ENCODE results near the gene CNGA2. TPM values are rescaled to one million over a fixed set of nuclear protein-coding genes. Genes with fewer than 3 reads are reported as not detected.

Gene CNGA2
- total and polyA plus RNA-seq, 2 donors (not counting 3 experiments of a cell fraction or from before 2014, with no cell fraction given) = not detected

GRCh38 chrX:151701071-151701470 is 33.5 kb upstream of the CNGA2 start:
- H3K9me3 ChIP-seq (replicated peaks; ENCODE audit: control insufficient read depth, insufficient read depth, low read length) = no peaks in the 10 kb centered on the region
- dilution Hi-C loops (cut with MboI; ENCODE audit: extremely low pct_ligation_motif_present, low sequenced_read_pairs) (no loop called here), intact Hi-C loops (cut with micrococcal nuclease) (no loop called here)
- no TSS peak for BruUV-seq (replicated peaks)
- H3K9ac ChIP-seq (replicated peaks; ENCODE audit: extremely low read depth, insufficient read depth, low read length) = no peak overlapping the region
- no peaks in the 10 kb centered on the region for H4K20me1 ChIP-seq (replicated peaks; ENCODE audit: control insufficient read depth, extremely low read depth, insufficient read depth, low read length)
- H3K9me1 ChIP-seq (replicated peaks; ENCODE audit: control insufficient read depth, extremely low read depth, insufficient read depth, low read length) = no peaks in the 10 kb centered on the region
- TF ChIP-seq MYC (IDR thresholded peaks at IDR 0.05; ENCODE audit: low read depth, low read length) (no peak), FOS (IDR thresholded peaks at IDR 0.05; ENCODE audit: borderline replicate concordance, insufficient read depth, low read length) (no peak), GATA2 (IDR thresholded peaks at IDR 0.05; ENCODE audit: insufficient read depth, insufficient read length, low read depth, low read length) (no peak), POLR2A (IDR thresholded peaks at IDR 0.05; ENCODE audit: low read depth, low read length) (no peak), MAX (IDR thresholded peaks at IDR 0.05; ENCODE audit: insufficient read depth, insufficient read length) (no peak), EZH2 (IDR thresholded peaks at IDR 0.05; ENCODE audit: borderline replicate concordance, low read depth, low read length, severe bottlenecking) (no peak), POLR2AphosphoS5 (IDR thresholded peaks at IDR 0.05; ENCODE audit: insufficient read depth, low read depth, low read length) (no peak), JUN (IDR thresholded peaks at IDR 0.05; ENCODE audit: borderline replicate concordance, insufficient read depth, insufficient read length, low read depth) (no peak)
- TF ChIP-seq, protein P1, sequence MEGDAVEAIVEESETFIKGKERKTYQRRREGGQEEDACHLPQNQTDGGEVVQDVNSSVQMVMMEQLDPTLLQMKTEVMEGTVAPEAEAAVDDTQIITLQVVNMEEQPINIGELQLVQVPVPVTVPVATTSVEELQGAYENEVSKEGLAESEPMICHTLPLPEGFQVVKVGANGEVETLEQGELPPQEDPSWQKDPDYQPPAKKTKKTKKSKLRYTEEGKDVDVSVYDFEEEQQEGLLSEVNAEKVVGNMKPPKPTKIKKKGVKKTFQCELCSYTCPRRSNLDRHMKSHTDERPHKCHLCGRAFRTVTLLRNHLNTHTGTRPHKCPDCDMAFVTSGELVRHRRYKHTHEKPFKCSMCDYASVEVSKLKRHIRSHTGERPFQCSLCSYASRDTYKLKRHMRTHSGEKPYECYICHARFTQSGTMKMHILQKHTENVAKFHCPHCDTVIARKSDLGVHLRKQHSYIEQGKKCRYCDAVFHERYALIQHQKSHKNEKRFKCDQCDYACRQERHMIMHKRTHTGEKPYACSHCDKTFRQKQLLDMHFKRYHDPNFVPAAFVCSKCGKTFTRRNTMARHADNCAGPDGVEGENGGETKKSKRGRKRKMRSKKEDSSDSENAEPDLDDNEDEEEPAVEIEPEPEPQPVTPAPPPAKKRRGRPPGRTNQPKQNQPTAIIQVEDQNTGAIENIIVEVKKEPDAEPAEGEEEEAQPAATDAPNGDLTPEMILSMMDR (IDR thresholded peaks at IDR 0.05; ENCODE audit: extremely low read depth in 1 of 2, insufficient read depth in 1 of 2, low read depth in 1 of 2, low read length in 2 of 2) = no peak
- no peak overlapping the region for H3K27ac ChIP-seq (ENCODE audit: insufficient read depth, low read depth, low read length)
- H3K79me2 ChIP-seq (ENCODE audit: control insufficient read depth, insufficient read depth, low read length) = no peaks in the 10 kb centered on the region
- no peaks in the 10 kb centered on the region for H3K27me3 ChIP-seq (ENCODE audit: control insufficient read depth in 2 of 2, insufficient read depth in 2 of 2, low read length in 2 of 2)
- POLR2A ChIA-PET = no interaction called here
- FAIRE-seq = no peak
- DNase-seq (ENCODE audit: low read depth, low spot score) = no peak
- no peak overlapping the region for H3K4me2 ChIP-seq (ENCODE audit: insufficient read depth, low read length)
- no peak overlapping the region for H2AFZ ChIP-seq (ENCODE audit: low read depth, low read length)
- H3K36me3 ChIP-seq (ENCODE audit: control insufficient read depth in 2 of 2, extremely low read depth in 1 of 2, insufficient read depth in 2 of 2, low read length in 2 of 2) = no peaks in the 10 kb centered on the region
- no peak overlapping the region for H3K4me3 ChIP-seq (replicated peaks in 1 of 3; ENCODE audit: insufficient read depth in 1 of 3, low read depth in 1 of 3, low read length in 3 of 3)
- CTCF ChIA-PET = no interaction called here
- H3K4me1 ChIP-seq (ENCODE audit: control insufficient read depth, extremely low read depth, insufficient read depth, low read length) = no peaks in the 10 kb centered on the region
